Ovary (tissue), 3 donors: ENCODE results near the gene CDC42BPB.

Experiments used
- POLR2A ChIP-seq: fragments of 450-650 bp; IDR thresholded peaks from one replicate; pipeline ENCODE4 v1.6.1; 2017; ENCODE audit warnings: antibody characterized with exemption, mild to moderate bottlenecking, moderate library complexity
- TF ChIP-seq, protein P1 (sequence below), 3 donors: fragments of 450-650 bp in 2 of 3; fragments of 200-600 bp in 1 of 3; IDR thresholded peaks; one replicate each; pipeline versions ENCODE4 v1.5.1 to v1.8.0; 2016 to 2022; ENCODE audit warnings: antibody characterized with exemption in 3 of 3, mild to moderate bottlenecking in 1 of 3
- donor health status: DM: no; HTN: no; CAD: no.

- TF ChIP-seq POLR2A: no peak
- TF ChIP-seq, protein P1, sequence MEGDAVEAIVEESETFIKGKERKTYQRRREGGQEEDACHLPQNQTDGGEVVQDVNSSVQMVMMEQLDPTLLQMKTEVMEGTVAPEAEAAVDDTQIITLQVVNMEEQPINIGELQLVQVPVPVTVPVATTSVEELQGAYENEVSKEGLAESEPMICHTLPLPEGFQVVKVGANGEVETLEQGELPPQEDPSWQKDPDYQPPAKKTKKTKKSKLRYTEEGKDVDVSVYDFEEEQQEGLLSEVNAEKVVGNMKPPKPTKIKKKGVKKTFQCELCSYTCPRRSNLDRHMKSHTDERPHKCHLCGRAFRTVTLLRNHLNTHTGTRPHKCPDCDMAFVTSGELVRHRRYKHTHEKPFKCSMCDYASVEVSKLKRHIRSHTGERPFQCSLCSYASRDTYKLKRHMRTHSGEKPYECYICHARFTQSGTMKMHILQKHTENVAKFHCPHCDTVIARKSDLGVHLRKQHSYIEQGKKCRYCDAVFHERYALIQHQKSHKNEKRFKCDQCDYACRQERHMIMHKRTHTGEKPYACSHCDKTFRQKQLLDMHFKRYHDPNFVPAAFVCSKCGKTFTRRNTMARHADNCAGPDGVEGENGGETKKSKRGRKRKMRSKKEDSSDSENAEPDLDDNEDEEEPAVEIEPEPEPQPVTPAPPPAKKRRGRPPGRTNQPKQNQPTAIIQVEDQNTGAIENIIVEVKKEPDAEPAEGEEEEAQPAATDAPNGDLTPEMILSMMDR (IDR thresholded peaks at IDR 0.05): no peak
These were observed 136.9 kb downstream of the CDC42BPB start for GRCh38 chr14:102920273-102920997.
